Testis (tissue), 2 donors: ENCODE measurements around the gene NBAS.
"Not testable (repeated sequence)": the region's sequence is repeated elsewhere in the genome, so short reads cannot be mapped to it uniquely, and the experiment has no call there.

Source experiments
- CTCF ChIP-seq, 3 experiments: fragments of 450-650 bp in 2 of 3; fragments of 200-600 bp in 1 of 3; sonication (generic) in 1 of 3; IDR thresholded peaks; one replicate each; pipeline ENCODE4 v1.5.1; 2016 to 2019; ENCODE audit warnings: antibody characterized with exemption in 3 of 3, mild to moderate bottlenecking in 2 of 3, moderate library complexity in 1 of 3
- POLR2A ChIP-seq: fragments of 450-650 bp; IDR thresholded peaks from one replicate; pipeline ENCODE4 v1.6.1; 2017; ENCODE audit warnings: antibody characterized with exemption, mild to moderate bottlenecking, moderate library complexity

DNA sequence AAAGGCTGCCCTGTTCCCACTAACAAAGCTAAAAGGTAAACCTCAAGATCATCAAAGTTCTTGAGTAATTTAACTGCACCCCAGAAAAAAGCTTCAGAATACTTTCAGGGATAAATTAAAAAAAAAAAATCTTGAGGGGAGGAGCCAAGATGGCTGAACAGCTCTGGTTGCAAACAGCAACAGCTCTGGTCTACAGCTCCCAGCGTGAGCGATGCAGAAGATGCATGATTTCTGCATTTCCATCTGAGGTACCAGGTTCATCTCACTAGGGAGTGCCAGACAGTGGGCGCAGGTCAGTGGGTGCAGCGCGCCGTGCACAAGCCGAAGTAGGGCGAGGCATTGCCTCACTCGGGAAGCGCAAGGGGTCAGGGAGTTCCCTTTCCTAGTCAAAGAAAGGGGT lies 121.8 kb downstream of the NBAS start:
- TF ChIP-seq POLR2A; CTCF (IDR thresholded peaks at IDR 0.05): not testable (repeated sequence)
